AG10803 (cell line): ENCODE results near the gene SEMA3E.

Experiments
- DNase-seq: peaks from one replicate; pipeline ENCODE4 v3.0.0; 2010; ENCODE audit warnings: low read depth
- H3K4me3 ChIP-seq: 2 replicates; pipeline ENCODE4 v1.5.1; 2011; ENCODE audit warnings: mild to moderate bottlenecking, low read length, control low read depth
- TF ChIP-seq, protein P1 (sequence below): conservative IDR thresholded peaks from 2 replicates; pipeline ENCODE4 v1.5.1; 2011; ENCODE audit warnings: mild to moderate bottlenecking, low read length, control low read depth, inconsistent platforms

Gene SEMA3E

DNA sequence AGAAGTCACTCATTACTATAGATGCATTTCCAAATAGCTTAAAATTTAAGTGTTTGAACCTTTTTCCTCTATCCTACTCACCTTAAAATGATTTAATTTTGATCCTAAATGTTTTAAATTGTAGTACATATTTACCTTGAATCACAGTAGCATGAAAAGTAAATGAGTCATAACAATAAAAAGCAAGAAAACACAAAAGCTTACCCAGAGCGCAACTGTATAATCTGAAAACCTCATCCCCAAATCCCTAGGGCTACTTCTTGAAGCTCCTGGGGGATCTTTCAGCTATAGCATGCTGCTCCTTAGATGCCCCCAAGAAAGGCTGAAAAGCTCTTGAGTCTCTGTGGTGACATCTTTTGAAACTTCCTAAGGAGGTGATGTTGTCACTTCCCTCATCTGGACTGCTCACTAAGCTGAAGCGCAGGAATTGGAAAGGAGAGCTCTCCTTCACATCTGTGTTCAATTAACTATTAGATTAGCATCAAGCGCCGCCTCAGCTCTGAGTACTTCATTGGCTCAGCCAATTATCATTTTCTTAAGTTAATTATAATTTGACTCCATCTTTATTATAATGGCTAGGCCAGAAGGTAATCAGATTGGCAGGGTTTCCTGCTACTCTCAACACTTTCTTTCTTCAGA is 60.2 kb downstream of the SEMA3E start:
- H3K4me3 ChIP-seq: no peak overlapping the region
- TF ChIP-seq, protein P1, sequence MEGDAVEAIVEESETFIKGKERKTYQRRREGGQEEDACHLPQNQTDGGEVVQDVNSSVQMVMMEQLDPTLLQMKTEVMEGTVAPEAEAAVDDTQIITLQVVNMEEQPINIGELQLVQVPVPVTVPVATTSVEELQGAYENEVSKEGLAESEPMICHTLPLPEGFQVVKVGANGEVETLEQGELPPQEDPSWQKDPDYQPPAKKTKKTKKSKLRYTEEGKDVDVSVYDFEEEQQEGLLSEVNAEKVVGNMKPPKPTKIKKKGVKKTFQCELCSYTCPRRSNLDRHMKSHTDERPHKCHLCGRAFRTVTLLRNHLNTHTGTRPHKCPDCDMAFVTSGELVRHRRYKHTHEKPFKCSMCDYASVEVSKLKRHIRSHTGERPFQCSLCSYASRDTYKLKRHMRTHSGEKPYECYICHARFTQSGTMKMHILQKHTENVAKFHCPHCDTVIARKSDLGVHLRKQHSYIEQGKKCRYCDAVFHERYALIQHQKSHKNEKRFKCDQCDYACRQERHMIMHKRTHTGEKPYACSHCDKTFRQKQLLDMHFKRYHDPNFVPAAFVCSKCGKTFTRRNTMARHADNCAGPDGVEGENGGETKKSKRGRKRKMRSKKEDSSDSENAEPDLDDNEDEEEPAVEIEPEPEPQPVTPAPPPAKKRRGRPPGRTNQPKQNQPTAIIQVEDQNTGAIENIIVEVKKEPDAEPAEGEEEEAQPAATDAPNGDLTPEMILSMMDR: no peak
- DNase-seq: peak; percentile 16

DNA sequence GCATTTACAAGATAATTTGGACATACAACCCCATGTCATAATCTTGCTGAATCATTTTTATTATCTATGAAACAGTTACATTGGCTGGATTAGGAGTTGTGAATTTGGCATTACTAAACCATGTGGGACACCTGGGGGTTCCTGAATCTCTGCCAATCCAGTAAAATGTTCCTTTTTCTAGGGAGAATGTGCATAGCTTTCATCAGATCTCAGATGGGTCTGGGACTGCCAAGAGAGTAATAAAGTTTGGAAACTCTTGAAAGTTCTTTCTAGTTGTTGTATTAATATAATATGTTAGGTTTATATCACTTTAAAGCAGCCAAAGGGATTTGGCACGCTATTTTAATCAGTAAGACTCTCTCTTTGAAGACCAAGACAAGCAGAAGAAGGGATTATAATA is 62.7 kb downstream of the SEMA3E start:
- no peak for DNase-seq
- TF ChIP-seq, protein P1: no peak
- no peak overlapping the region for H3K4me3 ChIP-seq

DNA sequence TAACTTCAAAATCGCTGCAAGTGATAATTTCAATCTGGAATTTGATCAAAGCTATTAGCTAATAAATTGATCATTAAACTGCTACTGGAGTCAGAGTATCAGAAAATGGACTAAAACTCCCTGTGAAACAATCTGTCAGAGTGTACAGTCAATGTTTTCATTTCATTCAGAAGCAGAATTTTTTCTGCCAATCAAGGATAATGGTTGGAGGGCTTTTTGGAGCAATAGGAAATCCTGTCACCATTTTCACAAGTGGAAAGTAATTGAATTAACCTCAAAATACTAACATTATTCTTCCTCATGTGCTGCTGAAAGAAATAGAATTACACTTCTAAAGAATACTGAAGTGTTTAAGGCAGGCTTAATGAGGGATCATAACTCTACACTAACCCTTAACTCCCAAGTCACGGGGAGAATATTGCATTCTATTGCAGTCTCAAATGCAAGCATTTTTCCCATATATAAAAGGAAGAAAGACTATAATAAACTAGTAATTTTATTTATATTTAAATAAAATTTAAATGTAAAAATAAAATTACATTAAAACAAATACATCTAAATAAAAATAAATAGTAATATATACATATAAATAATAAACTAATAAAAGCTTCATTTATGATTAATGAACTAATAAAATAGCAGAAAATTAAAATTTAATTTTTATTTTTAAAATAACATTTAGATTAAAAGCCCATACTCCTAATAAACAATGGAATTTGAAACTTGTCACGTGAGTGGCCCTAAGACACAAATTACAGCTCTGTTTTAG is 67.1 kb downstream of the SEMA3E start:
- TF ChIP-seq, protein P1: no peak
- DNase-seq: no peak
- H3K4me3 ChIP-seq: no peak overlapping the region

DNA sequence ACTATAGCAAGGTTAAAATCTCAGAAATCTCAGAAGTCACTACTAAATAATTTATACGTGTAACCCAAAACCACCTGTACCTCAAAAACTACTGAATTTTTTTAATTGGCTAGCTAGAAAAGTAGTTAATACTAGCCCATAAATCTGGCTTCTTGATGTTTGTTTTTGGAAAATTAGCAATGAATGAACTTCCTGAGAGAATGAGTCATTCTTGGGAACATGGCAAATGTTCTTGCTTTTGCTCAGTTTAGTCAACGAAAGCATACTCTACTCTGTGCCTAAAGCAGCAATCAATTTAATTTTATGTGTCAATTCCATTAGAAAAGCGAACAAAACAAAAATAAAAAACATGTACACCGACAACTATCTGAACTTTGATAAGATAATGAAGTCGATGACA is 69.2 kb downstream of the SEMA3E start:
- no peak overlapping the region for H3K4me3 ChIP-seq
- no peak for DNase-seq
- TF ChIP-seq, protein P1: no peak

DNA sequence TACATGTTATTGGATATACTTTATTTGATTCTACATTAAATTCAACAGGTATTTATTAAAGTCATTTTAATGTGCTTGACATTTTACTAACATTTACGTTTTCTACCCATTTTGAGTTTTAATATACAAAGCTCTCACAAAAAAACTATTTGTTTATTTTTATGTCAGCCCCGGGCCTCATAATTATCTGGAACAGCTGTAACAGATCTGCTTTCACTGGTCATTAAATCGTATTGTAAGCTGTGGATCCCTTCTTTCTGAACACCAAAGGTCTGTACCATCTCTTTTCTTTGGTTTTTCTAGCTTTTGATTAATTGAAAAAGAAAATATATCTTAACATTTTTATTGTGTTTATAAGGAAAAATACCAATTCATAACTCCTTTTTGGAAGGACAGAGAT is 73.5 kb downstream of the SEMA3E start:
- TF ChIP-seq, protein P1: no peak
- H3K4me3 ChIP-seq: no peak overlapping the region
- DNase-seq: no peak

DNA sequence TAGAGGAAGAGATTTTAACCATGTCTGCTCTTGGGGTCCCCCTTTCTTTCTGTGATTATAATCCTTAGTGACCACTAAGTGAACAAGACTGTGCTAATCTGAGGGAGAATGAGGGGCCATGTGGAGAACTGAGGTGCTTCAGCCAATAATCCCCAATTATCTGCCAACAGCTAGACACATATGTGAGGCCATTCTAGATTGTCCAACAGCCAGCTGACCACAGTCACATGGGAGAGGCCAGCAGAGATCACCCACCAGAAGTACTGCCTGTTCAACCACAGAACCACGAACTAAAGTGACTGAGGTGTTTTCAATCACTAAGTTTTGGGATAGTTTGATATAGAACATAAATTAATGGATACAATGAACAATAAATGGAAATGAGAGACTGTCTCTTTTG is 74.3 kb downstream of the SEMA3E start:
- TF ChIP-seq, protein P1: no peak
- DNase-seq: no peak

DNA sequence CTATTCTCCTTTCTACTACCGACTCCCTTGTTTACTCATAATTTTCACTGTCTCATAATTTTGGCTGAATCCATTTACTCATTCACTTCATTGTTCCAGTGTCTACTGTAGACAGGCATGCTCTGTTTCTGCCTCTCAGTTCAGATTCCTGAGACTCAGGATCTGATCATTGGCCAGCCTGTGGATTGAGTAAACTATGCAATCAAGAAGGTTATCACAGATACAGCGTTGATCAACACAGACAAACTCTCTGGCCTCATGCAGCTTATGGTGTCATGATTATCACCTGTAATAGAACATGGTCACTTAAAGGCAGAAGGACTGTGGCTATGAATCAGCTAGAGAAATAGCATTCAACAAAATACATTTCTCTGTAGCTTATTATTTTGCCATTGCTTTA is 86.0 kb downstream of the SEMA3E start:
- TF ChIP-seq, protein P1: no peak
- H3K4me3 ChIP-seq: no peak overlapping the region
- no peak for DNase-seq

More for the DNA sequence above, 74.3 kb downstream of the SEMA3E start:
- no peak overlapping the region for H3K4me3 ChIP-seq
